Endothelial cell (in vitro differentiated cells): Measurements from ENCODE around the gene MAP3K12. TPM values are rescaled to one million over a fixed set of nuclear protein-coding genes. Genes with fewer than 3 reads are reported as not detected.
"Not testable (repeated sequence)": the region's sequence is repeated elsewhere in the genome, so short reads cannot be mapped to it uniquely, and the experiment has no call there.

Source experiments
- DNase-seq: peaks from one replicate; pipeline ENCODE4 v3.0.0; 2021; ENCODE audit warnings: low spot score
- H3K27ac Mint-ChIP-seq: one replicate; pipeline ENCODE4 v1.8.0; 2021; ENCODE audit warnings: mixed read lengths, inconsistent platforms; ENCODE audit not compliant: unreplicated experiment
- H3K27me3 Mint-ChIP-seq: one replicate; pipeline ENCODE4 v1.8.0; 2021; ENCODE audit warnings: mild to moderate bottlenecking, moderate library complexity, mixed read lengths, inconsistent platforms; ENCODE audit not compliant: unreplicated experiment
- H3K36me3 Mint-ChIP-seq: one replicate; pipeline ENCODE4 v1.8.0; 2021; ENCODE audit warnings: mild to moderate bottlenecking, low read depth, mixed read lengths, inconsistent platforms; ENCODE audit not compliant: unreplicated experiment
- H3K4me1 Mint-ChIP-seq: one replicate; pipeline ENCODE4 v1.8.0; 2021; ENCODE audit warnings: mild to moderate bottlenecking, mixed read lengths, inconsistent platforms; ENCODE audit not compliant: unreplicated experiment
- H3K4me3 Mint-ChIP-seq: one replicate; pipeline ENCODE4 v1.8.0; 2021; ENCODE audit warnings: mild to moderate bottlenecking, mixed read lengths, inconsistent platforms; ENCODE audit not compliant: unreplicated experiment
- H3K9me3 Mint-ChIP-seq: one replicate; pipeline ENCODE4 v1.8.0; 2021; ENCODE audit warnings: mixed read lengths, inconsistent platforms; ENCODE audit not compliant: unreplicated experiment
- CTCF ChIP-seq: fragments of 200-600 bp; sonication (generic); IDR thresholded peaks from one replicate; pipeline ENCODE4 v1.5.0; 2021; ENCODE audit warnings: antibody characterized with exemption; ENCODE audit not compliant: unreplicated experiment
- total RNA-seq: library from RNA; stranded (reverse); fragmentation: NEBNext Ultra II Directional; extraction: Animal tissue kit (Norgen Biotek cat#: 25700); gene quantifications from one replicate; pipeline ENCODE4 v1.2.1, GENCODE V29; 2021; ENCODE audit not compliant: unreplicated experiment

MAP3K12 gene
- total RNA-seq, 1 donor from 2014 or later: 20.9 TPM

- Mint-ChIP-seq H3K9me3 (no peaks in the 10 kb centered on the region), H3K4me3 (peak within 1 kb of the TSS; percentile 95), H3K4me1 (peaks cover 31% of the 10 kb centered on the region), H3K27me3 (peaks cover 5% of the 10 kb centered on the region), H3K27ac (peak within 1 kb of the TSS; percentile 94), H3K36me3 (peaks cover 4% of the 10 kb centered on the region)
- DNase-seq: peak; percentile 96
- TF ChIP-seq CTCF: no peak
Measured at GRCh38 chr12:53441040-53441833, 58.0 kb downstream of the MAP3K12 start, which contains the start of gene PRR13. PRR13 (plus strand) TSS chr12:53441734; CDS start chr12:53442715, 981 bp downstream.

- not testable (repeated sequence) for H3K4me3 Mint-ChIP-seq, H3K9me3 Mint-ChIP-seq, H3K27me3 Mint-ChIP-seq, H3K36me3 Mint-ChIP-seq, DNase-seq
- H3K4me1 Mint-ChIP-seq: peaks cover 20% of the 10 kb centered on the region
- H3K27ac Mint-ChIP-seq: peak overlapping the region; percentile 34
Measured at GRCh38 chr12:53439582-53439981, 59.7 kb downstream of the MAP3K12 start.

- H3K4me1 Mint-ChIP-seq, H3K36me3 Mint-ChIP-seq, H3K27me3 Mint-ChIP-seq, H3K27ac Mint-ChIP-seq, H3K4me3 Mint-ChIP-seq, DNase-seq, H3K9me3 Mint-ChIP-seq: not testable (repeated sequence)
Measured at GRCh38 chr12:53435326-53435725, 63.9 kb downstream of the MAP3K12 start.

- Mint-ChIP-seq H3K9me3 (no peaks in the 10 kb centered on the region), H3K36me3 (no peaks in the 10 kb centered on the region), H3K4me3 (no peak overlapping the region), H3K4me1 (no peaks in the 10 kb centered on the region), H3K27me3 (no peaks in the 10 kb centered on the region), H3K27ac (no peak overlapping the region)
- DNase-seq: no peak
- TF ChIP-seq CTCF: no peak
Measured at GRCh38 chr12:53431187-53431586, 68.1 kb downstream of the MAP3K12 start.

GRCh38 chr12:53430116-53430515 lies 69.1 kb downstream of the MAP3K12 start:
- TF ChIP-seq CTCF: no peak
- H3K27ac Mint-ChIP-seq: no peak overlapping the region
- no peaks in the 10 kb centered on the region for H3K4me1 Mint-ChIP-seq
- no peak for DNase-seq
- H3K9me3 Mint-ChIP-seq: no peaks in the 10 kb centered on the region
- H3K36me3 Mint-ChIP-seq: no peaks in the 10 kb centered on the region
- no peak overlapping the region for H3K4me3 Mint-ChIP-seq
- H3K27me3 Mint-ChIP-seq: no peaks in the 10 kb centered on the region

Other genes with a start within 250 kb of the MAP3K12 start
- 11.8 TPM for gene ESPL1, start 231.2 kb downstream of the MAP3K12 start, total RNA-seq
- 444 TPM for gene PFDN5, start 203.9 kb downstream of the MAP3K12 start, total RNA-seq
- gene MYG1, start 199.8 kb downstream of the MAP3K12 start, total RNA-seq: 55.3 TPM
- gene AAAS, start 177.8 kb downstream of the MAP3K12 start, total RNA-seq: 56.2 TPM
- gene SP7, start 163.1 kb downstream of the MAP3K12 start, total RNA-seq: 3.6 TPM
- gene SP1, start 119.3 kb downstream of the MAP3K12 start, total RNA-seq: 69.5 TPM
- gene AMHR2, start 75.6 kb downstream of the MAP3K12 start, total RNA-seq: 1.3 TPM
- 131 TPM for gene PRR13, start 57.7 kb downstream of the MAP3K12 start, total RNA-seq
- gene PCBP2, start 47.4 kb downstream of the MAP3K12 start, total RNA-seq: 1,084 TPM
- gene TARBP2, start 1.8 kb upstream of the MAP3K12 start, total RNA-seq: 45.3 TPM
- gene NPFF, start 8.0 kb upstream of the MAP3K12 start, total RNA-seq: not detected
- 63.3 TPM for gene ATF7, start 126.9 kb upstream of the MAP3K12 start, total RNA-seq
- gene ATP5MC2, start 176.6 kb upstream of the MAP3K12 start, total RNA-seq: 342 TPM
- gene CALCOCO1, start 228.0 kb upstream of the MAP3K12 start, total RNA-seq: 144 TPM